GM18909 (cell line): ENCODE measurements around the gene HUWE1.

Experiments
- ATAC-seq: cut with Tn5 transposase; IDR thresholded peaks from one replicate; pipeline ENCODE4 v1.9.1; 2021; ENCODE audit warnings: mild to moderate bottlenecking; ENCODE audit not compliant: unreplicated experiment, poor library complexity

HUWE1 gene

DNA sequence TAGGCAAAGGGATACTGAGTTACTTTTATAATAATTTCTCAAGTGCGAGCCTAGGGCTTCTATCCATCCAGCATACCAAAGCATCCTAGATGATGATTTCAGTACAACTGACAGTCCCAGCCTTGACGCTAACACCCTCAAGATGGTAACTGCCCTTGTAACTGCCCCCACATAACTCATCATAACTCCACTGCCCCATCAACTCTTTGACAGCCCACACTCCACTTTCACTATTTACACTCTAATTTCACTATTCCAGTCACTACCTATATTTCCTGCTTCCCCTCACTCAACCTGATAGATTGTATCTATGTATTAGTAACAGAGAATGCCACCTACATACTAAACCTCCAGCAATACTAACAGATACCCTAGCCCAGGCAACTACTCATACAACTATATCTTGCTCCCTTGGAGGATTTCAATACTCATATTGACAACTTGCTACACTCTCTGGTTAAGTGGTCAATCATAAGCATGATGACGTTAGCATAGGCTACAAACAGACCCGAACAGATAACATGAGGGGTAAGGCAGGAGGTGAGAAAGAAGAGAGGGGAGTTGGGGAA is 65.0 kb downstream of the HUWE1 start:
- ATAC-seq: no peak

- no peak for ATAC-seq
Measured at GRCh38 chrX:53616946-53617345, 69.6 kb downstream of the HUWE1 start.

DNA sequence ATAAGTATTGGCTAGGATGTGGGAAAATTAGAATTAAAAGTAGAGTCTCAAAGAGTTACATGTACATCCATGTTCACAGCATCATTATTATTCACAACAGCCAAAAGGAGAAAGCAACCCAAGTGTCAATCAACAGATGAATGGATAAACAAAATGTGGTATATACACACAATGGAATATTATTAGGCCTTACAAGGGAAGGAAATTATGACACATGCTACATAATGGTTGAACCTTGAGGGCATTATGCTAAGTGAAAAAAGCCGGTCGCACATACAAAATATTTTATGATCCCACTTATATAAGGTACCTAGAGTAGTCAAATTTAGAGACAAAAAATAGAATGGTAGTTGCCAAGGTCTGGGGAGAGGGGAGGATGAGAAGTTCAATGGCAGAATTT is 80.1 kb downstream of the HUWE1 start:
- no peak for ATAC-seq

DNA sequence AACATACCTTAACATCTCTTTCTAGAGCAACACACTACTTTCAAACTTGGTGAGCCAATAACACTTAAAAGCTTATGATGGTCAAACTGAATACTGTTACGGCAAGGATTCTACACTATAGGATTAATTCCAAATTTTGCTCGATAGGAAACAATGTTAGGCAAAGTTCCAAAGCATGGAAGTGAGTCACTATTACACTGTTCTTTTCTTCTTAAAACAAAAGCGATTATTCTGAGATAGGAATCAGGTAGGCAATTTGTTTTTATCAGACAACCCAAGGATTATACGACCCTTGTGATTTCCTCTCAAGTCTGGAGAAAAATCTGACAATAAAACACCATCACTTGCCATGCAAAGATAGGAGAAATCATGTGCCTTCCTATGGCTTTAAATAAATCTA is 81.5 kb downstream of the HUWE1 start:
- no peak for ATAC-seq

GRCh38 chrX:53599781-53600396 is 86.6 kb downstream of the HUWE1 start:
- no peak for ATAC-seq

GRCh38 chrX:53598169-53598568 is 88.3 kb downstream of the HUWE1 start:
- ATAC-seq: no peak

DNA sequence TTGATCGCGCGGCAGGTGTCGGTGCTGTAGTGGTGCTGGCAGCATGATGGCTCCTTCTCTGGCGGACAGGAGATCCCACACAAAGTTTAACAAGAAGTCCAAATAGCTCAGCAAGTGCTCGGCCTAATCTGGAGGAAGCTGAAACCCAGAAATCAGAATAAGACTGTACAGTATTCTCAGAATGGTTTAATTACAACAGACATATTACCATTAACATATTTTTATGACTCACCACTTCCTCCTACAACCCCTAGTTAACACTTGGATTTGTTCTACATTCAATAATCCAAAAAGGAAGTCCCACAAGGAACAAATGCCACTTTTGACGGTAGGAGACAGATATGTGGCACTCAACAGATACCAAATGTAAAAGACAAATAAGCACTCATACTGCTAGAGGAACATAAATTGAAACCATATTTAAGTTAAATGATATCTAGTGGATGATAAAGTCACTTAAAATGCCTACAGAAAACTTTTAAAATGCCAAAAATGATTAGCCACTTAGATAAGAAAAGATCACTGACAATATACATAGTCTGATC is 91.2 kb downstream of the HUWE1 start:
- ATAC-seq: no peak

GRCh38 chrX:53594354-53594753 is 92.2 kb downstream of the HUWE1 start:
- ATAC-seq: no peak

GRCh38 chrX:53587795-53588420 is 98.6 kb downstream of the HUWE1 start:
- no peak for ATAC-seq

DNA sequence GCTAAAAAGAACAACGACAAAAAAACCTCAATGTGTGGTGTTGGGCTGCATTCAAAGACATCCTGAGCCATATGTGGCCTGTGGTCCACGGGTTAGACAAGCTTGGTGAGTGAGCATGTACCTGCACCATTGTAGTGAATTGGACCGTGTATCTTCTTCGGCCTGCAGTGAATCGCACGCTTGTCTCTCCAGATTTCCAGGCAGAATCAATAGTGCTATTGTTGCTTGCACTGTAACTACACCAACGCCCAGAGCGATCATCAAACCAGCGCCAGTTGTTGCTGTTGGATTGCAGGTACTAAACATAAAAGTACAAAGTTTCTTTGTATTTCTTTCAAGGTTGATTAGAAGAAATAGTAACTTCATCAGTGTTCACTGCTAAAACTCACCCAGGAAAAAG is 101.6 kb downstream of the HUWE1 start:
- no peak for ATAC-seq

GRCh38 chrX:53583571-53583970 is 102.9 kb downstream of the HUWE1 start:
- no peak for ATAC-seq

- ATAC-seq: no peak
Measured at GRCh38 chrX:53580742-53581504, 105.6 kb downstream of the HUWE1 start.

- ATAC-seq: no peak
Measured at GRCh38 chrX:53571494-53571893, 115.0 kb downstream of the HUWE1 start.

DNA sequence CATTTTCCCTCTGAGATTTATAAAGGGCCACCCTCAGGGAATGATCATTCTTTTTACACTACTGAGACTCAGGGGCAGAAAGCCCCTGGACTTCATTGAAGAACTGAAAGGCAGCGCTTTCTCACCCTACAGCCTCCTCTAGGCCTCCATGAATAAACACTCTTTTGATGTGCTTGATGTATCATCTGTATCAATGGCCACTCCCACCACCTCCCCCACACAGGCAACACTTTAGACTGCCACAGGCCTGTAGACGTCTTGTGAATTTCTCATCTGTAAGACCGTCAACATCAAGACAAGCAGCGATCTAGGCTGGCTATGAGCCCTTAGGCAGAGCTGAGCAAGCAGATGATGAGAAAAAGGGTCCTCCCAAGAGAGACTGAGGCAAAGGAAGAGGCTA is 123.2 kb downstream of the HUWE1 start:
- no peak for ATAC-seq

GRCh38 chrX:53561912-53562311 is 124.6 kb downstream of the HUWE1 start:
- no peak for ATAC-seq

DNA sequence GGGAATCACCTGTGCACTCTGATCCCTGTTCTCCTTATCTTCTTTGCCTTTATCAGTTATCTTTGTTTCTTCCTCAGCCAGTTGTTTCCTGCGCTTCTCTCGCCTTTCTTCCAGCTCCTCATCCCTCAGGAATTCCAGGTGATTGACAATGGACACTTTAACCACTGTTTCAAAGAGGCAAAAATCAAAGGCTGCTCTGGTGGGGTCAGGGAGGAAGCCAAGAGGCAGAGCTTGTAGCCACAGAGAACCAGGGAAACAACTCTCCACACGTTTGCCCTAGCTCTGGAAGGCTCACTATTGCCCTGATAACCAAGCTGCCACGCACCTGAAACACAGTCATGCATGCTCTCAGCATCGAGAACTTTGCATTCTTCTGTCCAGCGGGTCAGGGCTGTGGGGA is 127.9 kb downstream of the HUWE1 start:
- no peak for ATAC-seq

DNA sequence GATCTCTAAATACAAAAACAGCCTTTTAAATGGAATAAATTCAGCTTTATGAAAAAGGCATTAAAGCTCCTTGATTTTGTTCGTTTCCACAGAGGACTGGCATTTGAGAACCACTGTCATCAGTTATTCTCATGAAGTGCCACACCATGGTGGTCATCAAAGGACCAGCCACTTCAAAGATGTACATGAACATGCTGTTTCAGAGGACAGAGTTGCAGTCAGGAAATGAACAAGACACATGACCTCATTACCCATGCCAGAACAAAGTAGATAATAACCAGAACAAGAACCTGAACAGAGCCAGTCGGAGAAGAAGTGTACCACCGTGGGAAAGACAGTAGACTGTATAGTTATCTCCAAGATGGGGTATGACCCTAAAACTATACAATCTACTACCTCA is 129.7 kb downstream of the HUWE1 start:
- no peak for ATAC-seq

DNA sequence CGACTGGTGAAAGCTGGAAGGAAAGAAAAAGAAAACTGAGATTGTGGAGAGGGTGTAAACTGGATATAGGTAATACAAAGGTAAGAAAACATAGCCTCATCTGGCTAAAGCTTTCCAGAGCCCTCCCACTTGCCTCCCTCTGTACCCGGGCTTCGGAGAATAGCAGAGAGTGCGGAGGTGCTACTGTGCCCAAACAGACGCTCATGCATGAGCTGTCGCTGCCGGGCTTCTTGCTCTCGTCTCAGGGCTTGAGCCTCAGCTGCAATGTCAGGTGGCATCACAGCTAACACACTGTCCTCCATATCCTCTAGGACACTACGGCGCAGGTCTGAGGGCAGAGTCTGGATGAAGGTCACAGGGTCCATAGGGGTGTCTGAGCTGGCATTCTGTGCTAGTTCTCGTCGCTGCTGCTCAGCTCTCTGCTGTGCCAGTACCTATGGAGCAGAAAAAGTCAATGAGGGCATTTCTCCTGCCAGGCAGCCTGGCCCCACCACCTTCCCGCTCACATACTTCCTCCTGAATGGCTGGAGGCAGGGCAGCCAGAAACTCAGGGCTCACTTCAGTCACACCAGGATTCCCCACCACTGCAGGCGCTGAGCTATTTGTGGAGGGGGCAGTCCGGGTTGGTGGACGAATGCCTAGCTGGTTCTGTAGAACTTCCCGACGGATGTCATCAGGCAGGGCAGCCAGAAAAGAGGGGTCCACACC is 135.6 kb downstream of the HUWE1 start:
- ATAC-seq: no peak

GRCh38 chrX:53547668-53548067 is 138.9 kb downstream of the HUWE1 start:
- no peak for ATAC-seq

- no peak for ATAC-seq
Measured at GRCh38 chrX:53544936-53545335, 141.6 kb downstream of the HUWE1 start.
